ENCODE measurements around the gene LTB. TPM values are rescaled to one million over a fixed set of nuclear protein-coding genes. Genes with fewer than 3 reads are reported as not detected.
A peak's percentile ranks its signal among the peaks of the same experiment; 100 is the strongest.

LTB gene
- total and polyA plus RNA-seq, 9 of the 15 experiments (the other 6 are each of a cell fraction or from before 2014, with no cell fraction given): 0.07 to 0.51 TPM; not detected in 7

- TF ChIP-seq, protein P1, sequence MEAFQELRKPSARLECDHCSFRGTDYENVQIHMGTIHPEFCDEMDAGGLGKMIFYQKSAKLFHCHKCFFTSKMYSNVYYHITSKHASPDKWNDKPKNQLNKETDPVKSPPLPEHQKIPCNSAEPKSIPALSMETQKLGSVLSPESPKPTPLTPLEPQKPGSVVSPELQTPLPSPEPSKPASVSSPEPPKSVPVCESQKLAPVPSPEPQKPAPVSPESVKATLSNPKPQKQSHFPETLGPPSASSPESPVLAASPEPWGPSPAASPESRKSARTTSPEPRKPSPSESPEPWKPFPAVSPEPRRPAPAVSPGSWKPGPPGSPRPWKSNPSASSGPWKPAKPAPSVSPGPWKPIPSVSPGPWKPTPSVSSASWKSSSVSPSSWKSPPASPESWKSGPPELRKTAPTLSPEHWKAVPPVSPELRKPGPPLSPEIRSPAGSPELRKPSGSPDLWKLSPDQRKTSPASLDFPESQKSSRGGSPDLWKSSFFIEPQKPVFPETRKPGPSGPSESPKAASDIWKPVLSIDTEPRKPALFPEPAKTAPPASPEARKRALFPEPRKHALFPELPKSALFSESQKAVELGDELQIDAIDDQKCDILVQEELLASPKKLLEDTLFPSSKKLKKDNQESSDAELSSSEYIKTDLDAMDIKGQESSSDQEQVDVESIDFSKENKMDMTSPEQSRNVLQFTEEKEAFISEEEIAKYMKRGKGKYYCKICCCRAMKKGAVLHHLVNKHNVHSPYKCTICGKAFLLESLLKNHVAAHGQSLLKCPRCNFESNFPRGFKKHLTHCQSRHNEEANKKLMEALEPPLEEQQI (IDR thresholded peaks at IDR 0.05): 0 out of 2 replicates have a peak, but pooled peaks have one; percentile 59
- TF ChIP-seq ZNF217 (CRISPR knock-in tag; IDR thresholded peaks at IDR 0.05) (no peak), RBFOX2 (IDR thresholded peaks at IDR 0.05; ENCODE audit: low read depth, low read length) (peak; percentile 66), ZNF785 (CRISPR knock-in tag; IDR thresholded peaks at IDR 0.05) (no peak), POLR2G (IDR thresholded peaks at IDR 0.05; ENCODE audit: low read depth, low read length) (peak; percentile 72), ZSCAN32 (CRISPR knock-in tag; IDR thresholded peaks at IDR 0.05) (no peak), SREBF1 (IDR thresholded peaks at IDR 0.05; ENCODE audit: borderline replicate concordance, low read depth, low read length) (no peak), ZBTB17 (CRISPR knock-in tag; IDR thresholded peaks at IDR 0.05) (peak; percentile 69; the same call in 1 of the 2 replicates), ZNF395 (CRISPR knock-in tag; IDR thresholded peaks at IDR 0.05) (no peak), CHD2 (IDR thresholded peaks at IDR 0.05; ENCODE audit: low read depth, low read length) (no peak), CAMTA2 (CRISPR knock-in tag; conservative IDR thresholded peaks at IDR 0.05) (no peak), MYC (IDR thresholded peaks at IDR 0.05; ENCODE audit: low read depth, low read length) (peak; percentile 93), MYC (CRISPR knock-in tag; IDR thresholded peaks at IDR 0.05; ENCODE audit: borderline replicate concordance, low read depth) (no peak), HNRNPLL (IDR thresholded peaks at IDR 0.05; ENCODE audit: low read depth, low read length, poor library complexity, severe bottlenecking) (peak; percentile 95), ZNF717 (CRISPR knock-in tag; IDR thresholded peaks at IDR 0.05) (no peak), ZNF354B (CRISPR knock-in tag; IDR thresholded peaks at IDR 0.05) (0 out of 2 replicates have a peak, but pooled peaks have one; percentile 28), ZNF24 (IDR thresholded peaks at IDR 0.05) (peak; percentile 29; the same call in 1 of the 2 replicates)
- TF ChIP-seq, protein P2, sequence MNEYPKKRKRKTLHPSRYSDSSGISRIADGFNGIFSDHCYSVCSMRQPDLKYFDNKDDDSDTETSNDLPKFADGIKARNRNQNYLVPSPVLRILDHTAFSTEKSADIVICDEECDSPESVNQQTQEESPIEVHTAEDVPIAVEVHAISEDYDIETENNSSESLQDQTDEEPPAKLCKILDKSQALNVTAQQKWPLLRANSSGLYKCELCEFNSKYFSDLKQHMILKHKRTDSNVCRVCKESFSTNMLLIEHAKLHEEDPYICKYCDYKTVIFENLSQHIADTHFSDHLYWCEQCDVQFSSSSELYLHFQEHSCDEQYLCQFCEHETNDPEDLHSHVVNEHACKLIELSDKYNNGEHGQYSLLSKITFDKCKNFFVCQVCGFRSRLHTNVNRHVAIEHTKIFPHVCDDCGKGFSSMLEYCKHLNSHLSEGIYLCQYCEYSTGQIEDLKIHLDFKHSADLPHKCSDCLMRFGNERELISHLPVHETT (CRISPR knock-in tag; conservative IDR thresholded peaks at IDR 0.05 in 1 of 2, IDR thresholded peaks at IDR 0.05 in 1 of 2): no peak; a peak in 1 of 4 replicates
- TF ChIP-seq, protein P3, sequence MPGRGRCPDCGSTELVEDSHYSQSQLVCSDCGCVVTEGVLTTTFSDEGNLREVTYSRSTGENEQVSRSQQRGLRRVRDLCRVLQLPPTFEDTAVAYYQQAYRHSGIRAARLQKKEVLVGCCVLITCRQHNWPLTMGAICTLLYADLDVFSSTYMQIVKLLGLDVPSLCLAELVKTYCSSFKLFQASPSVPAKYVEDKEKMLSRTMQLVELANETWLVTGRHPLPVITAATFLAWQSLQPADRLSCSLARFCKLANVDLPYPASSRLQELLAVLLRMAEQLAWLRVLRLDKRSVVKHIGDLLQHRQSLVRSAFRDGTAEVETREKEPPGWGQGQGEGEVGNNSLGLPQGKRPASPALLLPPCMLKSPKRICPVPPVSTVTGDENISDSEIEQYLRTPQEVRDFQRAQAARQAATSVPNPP (IDR thresholded peaks at IDR 0.05; ENCODE audit: borderline replicate concordance, insufficient read depth, insufficient read length): no peak
Measured at GRCh38 chr6:31546958-31547726, 35.1 kb downstream of the LTB start, which contains the start of gene NFKBIL1 (continued).

All from K562 (cell line).